AG04449 (cell line): ENCODE data around the gene TOGARAM1.

Experiments used
- CTCF ChIA-PET: fragments of 350-600 bp; formaldehyde crosslinking; extraction: SDS; loops from one replicate; lab custom pipeline; 2021; ENCODE audit warnings: antibody characterized with exemption; lab: Yijun Ruan, JAX
- POLR2A ChIA-PET: fragments of 400-600, 350-600 bp; formaldehyde crosslinking; extraction: SDS; loops from one replicate; lab custom pipeline; 2020; ENCODE audit warnings: antibody characterized with exemption, inconsistent platforms; lab: Yijun Ruan, JAX
- DNase-seq: peaks from one replicate; pipeline ENCODE4 v3.0.0-alpha.2; 2010; ENCODE audit warnings: low read depth, low spot score
- H3K4me3 ChIP-seq: 2 replicates; pipeline ENCODE4 v1.5.1; 2011; ENCODE audit warnings: low read depth, mild to moderate bottlenecking, control low read depth, low read length
- CTCF ChIP-seq: IDR thresholded peaks from one replicate; pipeline ENCODE4 v1.5.1; 2011; ENCODE audit warnings: mild to moderate bottlenecking, moderate library complexity, low read length, control low read depth, inconsistent platforms; ENCODE audit not compliant: insufficient read depth; ENCODE audit errors: missing control alignments

TOGARAM1 gene

GRCh38 chr14:45051896-45052295 lies 89.9 kb downstream of the TOGARAM1 start:
- no peak for DNase-seq
- no peak overlapping the region for H3K4me3 ChIP-seq
- POLR2A ChIA-PET = no interaction called here
- CTCF ChIA-PET = interaction anchor here (1.7 kb wide), 1 partner anchor 15 kb away, joined by 5 read pairs; no protein-coding TSS in a partner anchor
- TF ChIP-seq CTCF = no peak

- DNase-seq = no peak
- no peak overlapping the region for H3K4me3 ChIP-seq
- CTCF ChIA-PET = no interaction called here
- no peak for TF ChIP-seq CTCF
- POLR2A ChIA-PET = no interaction called here
These were observed 95.4 kb downstream of the TOGARAM1 start for GRCh38 chr14:45057349-45057748.

- no peak overlapping the region for H3K4me3 ChIP-seq
These were observed 95.9 kb downstream of the TOGARAM1 start for GRCh38 chr14:45057881-45058364.

GRCh38 chr14:45060551-45060950 lies 98.6 kb downstream of the TOGARAM1 start:
- no peak overlapping the region for H3K4me3 ChIP-seq
- ChIA-PET CTCF (no interaction called here), POLR2A (no interaction called here)
- no peak for DNase-seq
- no peak for TF ChIP-seq CTCF

More at GRCh38 chr14:45057881-45058364, 95.9 kb downstream of the TOGARAM1 start:
- TF ChIP-seq CTCF = no peak
- POLR2A ChIA-PET = no interaction called here
- CTCF ChIA-PET = no interaction called here
- DNase-seq = no peak

GRCh38 chr14:45065540-45065939 lies 103.5 kb downstream of the TOGARAM1 start:
- no peak for DNase-seq
- TF ChIP-seq CTCF = no peak
- no peak overlapping the region for H3K4me3 ChIP-seq
- ChIA-PET CTCF (no interaction called here), POLR2A (no interaction called here)

GRCh38 chr14:45065956-45066355 lies 104.0 kb downstream of the TOGARAM1 start:
- TF ChIP-seq CTCF = no peak
- POLR2A ChIA-PET = no interaction called here
- H3K4me3 ChIP-seq = no peak overlapping the region
- DNase-seq = no peak
- CTCF ChIA-PET = interaction anchor here (2.1 kb wide), 1 partner anchor 14 kb away, joined by 5 read pairs; no protein-coding TSS in a partner anchor
